Activated CD8-positive, alpha-beta memory T cell treated with anti-CD3 and anti-CD28 coated beads, Interleukin-2, amount 50 U/mL, for 4 hours (primary cell): ENCODE results near the gene CCDC13.
"Not testable (repeated sequence)": the region's sequence is repeated elsewhere in the genome, so short reads cannot be mapped to it uniquely, and the experiment has no call there.

Experiments used
- DNase-seq: peaks from one replicate; pipeline ENCODE4 v3.0.0-alpha.2; 2020

The CCDC13 gene, protein sequence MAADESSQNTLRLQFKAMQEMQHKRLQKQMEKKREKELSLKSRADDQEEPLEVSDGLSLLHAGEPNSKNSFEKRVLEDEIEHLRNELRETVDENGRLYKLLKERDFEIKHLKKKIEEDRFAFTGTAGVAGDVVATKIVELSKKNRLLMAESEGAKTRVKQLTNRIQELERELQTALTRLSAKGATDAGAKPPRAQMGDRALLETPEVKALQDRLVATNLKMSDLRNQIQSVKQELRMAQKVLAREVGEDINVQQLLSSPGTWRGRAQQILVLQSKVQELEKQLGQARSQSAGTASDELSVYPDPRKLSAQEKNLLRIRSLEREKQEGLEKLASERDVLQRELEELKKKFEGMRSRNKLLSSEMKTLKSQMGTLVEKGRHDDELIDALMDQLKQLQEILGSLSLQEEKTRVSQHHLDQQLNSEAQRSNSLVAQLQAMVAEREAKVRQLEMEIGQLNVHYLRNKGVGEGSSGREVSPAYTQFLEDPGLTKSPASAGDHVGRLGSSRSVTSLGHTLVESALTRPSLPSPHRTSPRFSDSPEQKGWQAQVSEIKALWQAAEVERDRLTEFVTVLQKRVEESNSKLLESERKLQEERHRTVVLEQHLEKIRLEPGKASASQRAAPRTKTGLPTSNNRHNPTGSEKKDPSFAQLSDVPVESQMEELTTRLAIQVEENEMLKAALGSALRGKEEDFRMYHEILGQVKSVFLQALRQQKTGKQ

DNA sequence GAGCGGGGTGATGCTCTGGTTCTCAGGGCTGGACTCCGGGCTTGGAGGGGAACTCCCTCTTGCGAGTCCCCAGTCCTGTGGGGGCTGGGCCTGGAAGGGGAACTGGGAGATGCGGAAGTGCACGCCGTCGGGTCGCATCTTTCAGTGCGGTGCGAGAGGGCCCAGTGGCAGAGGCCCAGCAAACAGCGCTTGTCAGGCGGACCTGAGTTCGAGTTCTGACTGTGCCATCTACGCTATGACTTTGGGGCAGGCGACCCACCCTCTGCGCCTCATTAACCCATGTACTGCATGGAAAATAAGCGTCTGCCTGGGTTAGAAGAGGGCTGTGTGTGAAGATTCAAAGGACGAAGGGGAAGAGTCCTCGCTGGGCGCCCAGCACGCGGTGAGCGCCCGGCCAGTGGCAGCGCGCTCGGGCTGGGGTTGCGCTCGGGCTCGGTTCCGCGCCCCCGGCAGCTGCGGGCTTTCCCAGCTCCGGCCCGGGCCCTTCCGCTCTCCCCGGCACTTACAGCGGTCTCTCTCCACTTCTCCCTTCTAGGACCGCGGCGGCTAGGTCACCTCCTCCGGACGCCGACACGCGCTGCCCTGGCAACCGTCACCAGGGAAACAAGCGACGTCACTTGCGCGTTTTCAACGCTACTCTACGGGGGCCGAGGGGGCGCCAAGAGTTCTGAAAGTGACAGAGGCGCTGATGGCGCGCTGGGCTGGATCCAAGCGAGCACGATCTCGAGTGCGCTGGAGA is at the start of gene CCDC13:
Gene CCDC13 (minus strand): TSS at position 584 of the 739 bp plus-strand sequence. CDS start 14,908 bp downstream, outside the sequence.
- peak; percentile 92 for DNase-seq

GRCh38 chr3:42822828-42823227 is 49.8 kb upstream of the CCDC13 start:
- DNase-seq, result no peak

DNA sequence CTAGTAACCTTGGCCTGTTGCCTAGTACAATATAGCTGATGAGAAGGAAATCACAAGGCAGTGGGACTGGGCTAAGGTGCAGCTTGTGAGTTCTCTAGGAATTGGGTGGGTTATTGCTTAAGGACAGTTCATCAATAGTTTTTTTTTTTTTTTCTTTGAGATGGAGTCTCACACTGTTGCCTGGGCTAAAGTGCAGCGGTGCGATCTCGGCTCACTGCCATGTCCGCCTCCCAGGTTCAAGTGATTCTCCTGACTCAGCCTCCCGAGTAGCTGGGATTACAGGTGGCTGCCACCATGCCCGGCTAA is 47.6 kb upstream of the CCDC13 start:
- no peak for DNase-seq

- DNase-seq, result no peak
Measured at GRCh38 chr3:42819351-42819965, 46.4 kb upstream of the CCDC13 start.

DNA sequence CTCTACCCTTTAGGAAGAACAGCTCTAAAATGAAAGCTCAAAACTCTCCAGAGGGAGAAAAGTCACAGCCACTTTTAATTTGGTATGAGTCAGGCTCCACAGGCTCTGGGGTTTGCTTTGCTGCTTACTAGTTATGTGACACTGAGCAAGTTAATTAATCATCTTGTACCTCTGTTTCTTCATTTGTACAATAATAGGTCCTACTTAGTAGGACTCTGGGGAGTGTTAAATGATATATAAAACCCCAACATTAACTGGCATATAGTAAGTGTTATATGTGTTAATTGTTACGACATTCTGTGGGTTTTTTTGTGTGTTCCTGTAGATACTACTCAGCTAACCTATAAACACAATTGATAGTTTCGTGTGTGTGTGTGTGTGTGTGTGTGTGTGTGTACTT is 42.8 kb upstream of the CCDC13 start:
- no peak for DNase-seq

DNA sequence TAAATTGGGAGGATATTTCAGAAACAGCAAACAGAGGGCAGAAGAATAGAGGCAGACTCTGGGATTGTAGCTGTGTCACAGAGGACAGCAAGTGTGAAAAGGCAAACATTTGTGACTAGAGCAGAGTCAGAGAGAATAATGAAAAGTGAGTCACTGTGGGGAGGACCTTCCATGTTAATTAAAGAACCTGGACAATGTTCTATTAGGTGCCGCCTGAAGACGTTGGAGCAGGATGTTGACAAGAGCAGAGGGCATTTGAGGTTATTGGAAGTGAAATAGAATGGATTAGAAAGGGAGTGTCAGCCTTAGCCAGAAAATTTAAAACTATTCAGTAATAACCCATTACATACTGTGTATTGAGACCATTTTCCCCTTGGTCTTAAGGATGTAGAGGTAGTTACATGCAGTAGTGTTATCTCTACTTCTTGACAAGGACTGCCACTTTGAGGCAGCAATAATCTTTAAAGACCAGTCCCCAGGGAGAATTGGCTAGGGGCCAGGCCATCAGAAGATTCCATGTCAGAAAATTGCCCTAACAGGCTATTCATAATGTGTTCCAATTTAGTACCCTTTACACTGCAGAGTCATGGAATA is 42.0 kb upstream of the CCDC13 start:
- no peak for DNase-seq

- no peak for DNase-seq
Measured at GRCh38 chr3:42814246-42814645, 41.2 kb upstream of the CCDC13 start.

- not testable (repeated sequence) for DNase-seq
Measured at GRCh38 chr3:42811118-42811883, 38.2 kb upstream of the CCDC13 start.

DNA sequence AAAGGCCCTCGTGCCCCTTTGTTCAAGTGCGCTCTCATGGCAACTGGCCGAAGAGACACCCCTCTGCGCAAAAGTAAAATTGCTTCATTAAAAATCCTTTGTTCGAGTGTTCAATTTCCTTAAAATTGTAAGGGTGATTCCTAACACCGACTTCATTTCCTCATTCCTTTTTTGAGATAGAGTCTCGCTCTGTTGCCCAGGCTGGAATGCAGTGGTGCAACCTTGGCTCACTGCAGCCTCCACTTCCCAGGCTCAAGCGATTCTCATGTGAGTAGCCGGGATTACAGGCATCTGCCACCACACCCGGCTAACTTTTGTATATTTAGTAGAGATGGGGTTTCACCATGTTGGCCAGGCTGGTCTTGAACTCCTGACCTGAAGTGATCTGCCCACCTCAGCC is 37.7 kb upstream of the CCDC13 start:
- DNase-seq, result not testable (repeated sequence)

- no peak for DNase-seq
Measured at GRCh38 chr3:42809202-42809601, 36.1 kb upstream of the CCDC13 start, which contains the start of gene ACKR2. Gene ACKR2, plus strand, starts transcription at chr3:42809445. Its CDS starts 55,058 bp downstream, at chr3:42864503.

DNA sequence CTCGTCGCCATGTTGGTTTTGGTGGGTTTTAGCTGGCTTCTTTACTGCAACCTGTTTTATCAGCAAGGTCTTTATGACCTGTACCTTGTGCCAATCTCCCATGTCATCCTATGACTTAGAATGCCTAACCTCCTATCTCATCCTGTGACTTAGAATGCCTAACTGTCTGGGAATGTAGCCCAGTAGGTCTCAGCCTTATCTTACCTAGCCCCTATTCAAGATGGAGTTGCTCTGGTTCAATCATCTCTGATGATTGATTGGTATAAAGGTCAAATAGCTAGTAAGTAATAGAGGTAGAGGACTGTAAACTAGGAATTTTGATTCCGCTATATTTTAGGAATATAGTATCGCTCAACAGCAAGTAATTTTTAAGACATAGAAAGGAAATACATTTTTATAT is 34.9 kb upstream of the CCDC13 start:
- DNase-seq, result no peak

DNA sequence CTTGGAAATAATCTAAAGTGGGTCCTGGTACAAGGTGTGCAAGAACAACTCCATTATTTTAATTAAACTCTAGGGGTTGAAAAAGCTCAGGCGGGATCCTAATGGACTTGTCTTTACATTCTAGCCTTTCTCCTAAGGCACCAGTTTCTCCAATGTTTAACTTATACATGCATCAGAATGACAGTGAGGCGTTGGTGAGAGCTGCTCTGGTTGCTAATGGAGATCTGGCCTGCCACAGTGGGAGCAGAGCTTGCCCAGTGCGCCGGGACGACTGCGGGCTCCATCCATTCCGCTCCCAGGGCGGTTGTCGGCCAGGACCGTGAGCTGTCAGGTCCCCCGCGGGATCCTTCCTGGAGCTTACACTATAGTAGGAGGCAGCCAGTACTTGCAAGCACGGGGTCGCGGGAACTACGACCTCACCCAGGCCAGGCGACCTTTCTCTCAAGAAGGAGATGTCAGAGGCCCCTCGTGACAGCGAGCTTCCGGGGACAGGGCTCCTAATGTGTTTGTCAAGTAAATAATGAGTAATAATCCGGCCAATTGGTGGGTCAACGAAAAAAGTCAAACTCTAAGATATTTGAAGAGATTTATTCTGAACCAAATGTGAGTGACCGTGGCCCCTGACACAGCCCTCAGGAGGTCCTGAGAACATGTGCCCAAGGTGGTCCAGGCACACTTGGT is 32.2 kb upstream of the CCDC13 start:
- DNase-seq, result peak; percentile 14

DNA sequence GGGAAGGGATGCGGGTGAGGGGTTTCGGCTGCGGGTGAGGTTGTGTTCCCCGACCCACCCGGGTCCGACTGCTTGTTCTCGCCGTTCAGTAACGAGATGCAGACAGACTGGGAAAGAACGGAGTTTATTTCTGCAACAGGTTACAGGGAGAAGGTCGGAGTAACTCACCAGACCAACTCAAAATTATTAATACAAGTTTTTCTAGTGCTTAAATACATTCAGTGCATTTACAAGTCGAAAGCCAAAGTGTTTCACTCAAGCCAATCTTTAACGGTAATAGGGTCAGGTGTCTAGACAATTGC is 31.7 kb upstream of the CCDC13 start:
- DNase-seq, result no peak

GRCh38 chr3:42804106-42804830 is 31.2 kb upstream of the CCDC13 start, which contains the start of gene HIGD1A:
Gene HIGD1A, minus strand, starts transcription at chr3:42804490. Its CDS starts 10,237 bp downstream, at chr3:42794253.
- peak; percentile 93 for DNase-seq

- peak; percentile 28 for DNase-seq
Measured at GRCh38 chr3:42803414-42804105, 30.5 kb upstream of the CCDC13 start.

DNA sequence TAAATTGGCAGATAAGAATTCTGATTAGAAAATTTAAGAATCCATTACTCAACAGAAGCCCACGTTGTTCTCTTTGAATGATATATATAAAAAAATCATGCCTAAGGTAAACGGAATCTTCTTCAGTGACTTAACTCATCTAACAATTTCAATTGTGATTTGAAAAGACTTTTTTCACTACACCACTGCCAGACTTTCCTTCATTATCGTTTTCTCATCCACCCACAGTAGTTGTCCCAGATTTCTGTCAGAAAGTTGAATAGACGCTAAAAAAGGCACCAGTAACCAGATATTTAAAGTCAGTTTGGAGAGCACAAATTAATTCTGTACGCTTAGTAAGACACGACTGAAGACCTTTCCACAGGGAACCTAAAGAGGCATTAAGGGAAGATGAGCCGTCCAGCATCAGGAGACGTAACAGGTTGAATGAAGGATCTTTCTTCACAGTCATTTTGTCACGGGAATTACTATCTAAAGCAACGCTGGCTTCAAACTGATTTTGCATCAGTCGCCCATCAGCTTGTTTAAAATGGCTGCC is 29.9 kb upstream of the CCDC13 start:
- no peak for DNase-seq

DNA sequence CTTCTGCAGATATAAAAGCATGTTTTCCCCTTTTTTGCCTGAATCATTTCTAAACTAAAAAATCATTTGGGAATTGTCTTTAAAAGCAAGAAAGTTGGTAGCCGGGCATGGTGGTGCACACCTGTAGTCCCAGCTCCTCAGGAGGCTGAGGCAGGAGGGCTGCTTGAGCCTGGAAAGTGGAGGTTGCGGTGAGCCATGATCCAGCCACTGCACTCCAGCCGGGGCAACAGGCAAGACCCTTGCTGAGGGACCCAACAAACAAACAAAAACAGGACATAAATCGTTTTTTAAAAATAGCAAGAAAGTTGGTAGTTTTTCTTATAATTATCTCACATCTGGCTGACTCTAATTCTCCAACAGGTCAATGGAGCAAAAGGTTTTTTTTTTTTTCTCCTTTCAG is 28.7 kb upstream of the CCDC13 start:
- DNase-seq, result no peak

DNA sequence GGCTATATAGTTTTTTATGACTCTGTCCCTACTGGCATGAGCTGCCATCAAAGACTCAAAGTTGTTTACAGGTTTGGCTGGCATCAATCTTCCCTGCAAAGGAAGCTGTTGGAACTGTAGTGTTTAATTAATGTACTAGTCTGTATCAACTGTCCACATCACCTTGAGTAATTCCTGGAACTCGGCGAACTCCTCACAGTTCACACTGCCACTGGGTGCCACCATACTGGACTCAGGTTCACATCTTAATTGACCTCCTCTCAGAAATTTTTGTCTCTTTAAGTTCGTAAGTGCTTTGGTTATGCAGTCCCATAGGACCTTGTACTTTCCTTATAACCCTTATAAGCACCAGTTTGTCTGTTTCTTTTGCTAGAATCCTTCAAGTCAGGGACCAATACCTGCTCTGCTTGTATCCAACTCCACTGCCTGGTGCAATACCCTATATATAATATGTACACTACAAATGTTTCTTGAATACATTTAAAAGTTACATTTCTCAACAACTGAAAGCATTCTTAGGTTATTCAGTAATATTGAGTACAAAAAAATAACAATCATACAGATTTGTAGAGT is 28.1 kb upstream of the CCDC13 start:
- DNase-seq, result no peak

GRCh38 chr3:42800251-42800650 is 27.2 kb upstream of the CCDC13 start:
- no peak for DNase-seq
